Prostate gland (tissue), 2 donors: ENCODE measurements around the gene SPATS1.

Experiments used
- POLR2A ChIP-seq: fragments of 450-650 bp; IDR thresholded peaks from one replicate; pipeline ENCODE4 v1.6.1; 2016; ENCODE audit warnings: antibody characterized with exemption, mild to moderate bottlenecking
- POLR2AphosphoS5 ChIP-seq: sonication (generic); formaldehyde crosslinking; IDR thresholded peaks from one replicate; pipeline ENCODE4 v1.6.1; 2017; ENCODE audit warnings: antibody characterized with exemption
- TF ChIP-seq, protein P1 (sequence below), 4 experiments: fragments of 200-600 bp in 2 of 4; fragments of 450-650 bp in 2 of 4; sonication (generic) in 2 of 4; IDR thresholded peaks; 1 replicate in 3 of 4; 2 replicates in 1 of 4; pipeline ENCODE4 v1.5.1; 2016 to 2019; ENCODE audit warnings: antibody characterized with exemption in 4 of 4, mild to moderate bottlenecking in 2 of 4, moderate library complexity in 2 of 4

DNA sequence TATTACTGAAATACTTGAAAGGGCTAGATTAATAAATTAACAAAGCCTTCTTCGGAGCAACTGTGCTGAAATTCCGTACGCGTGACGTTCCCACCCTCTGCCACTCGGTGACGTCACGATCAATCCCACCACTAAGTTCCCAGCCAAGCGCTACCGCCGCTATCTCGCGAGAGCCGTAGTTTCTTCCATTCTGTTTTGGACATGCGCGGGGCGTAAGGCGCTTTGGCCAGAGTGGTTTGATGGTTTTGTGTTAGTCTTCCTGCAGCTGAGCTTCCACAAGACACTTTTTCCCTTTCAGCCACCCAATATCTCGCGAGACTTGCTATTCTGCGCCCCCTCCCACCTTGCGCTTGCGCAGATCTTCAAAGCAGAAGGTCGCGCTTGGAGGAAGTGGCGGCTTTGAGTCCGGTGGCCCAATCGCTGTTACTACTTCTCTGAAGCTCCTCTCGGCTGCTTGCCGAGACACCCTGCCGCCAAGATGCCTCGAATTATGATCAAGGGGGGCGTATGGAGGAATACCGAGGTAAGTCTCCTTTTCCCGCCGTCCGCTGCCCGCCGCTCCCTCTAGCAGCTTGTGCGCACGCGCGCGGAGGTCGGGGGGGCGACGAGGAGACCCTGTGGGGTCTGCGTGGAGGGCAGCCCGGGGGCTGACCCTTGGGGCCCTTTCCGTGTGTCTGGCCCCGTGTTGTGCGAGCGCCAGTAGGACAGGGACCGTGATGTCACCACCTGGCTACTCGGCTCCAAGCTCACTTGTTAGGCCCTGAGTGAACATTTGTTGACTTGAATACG, 45.1 kb downstream of the SPATS1 start, which contains the start of gene CDC5L:
- TF ChIP-seq, protein P1, sequence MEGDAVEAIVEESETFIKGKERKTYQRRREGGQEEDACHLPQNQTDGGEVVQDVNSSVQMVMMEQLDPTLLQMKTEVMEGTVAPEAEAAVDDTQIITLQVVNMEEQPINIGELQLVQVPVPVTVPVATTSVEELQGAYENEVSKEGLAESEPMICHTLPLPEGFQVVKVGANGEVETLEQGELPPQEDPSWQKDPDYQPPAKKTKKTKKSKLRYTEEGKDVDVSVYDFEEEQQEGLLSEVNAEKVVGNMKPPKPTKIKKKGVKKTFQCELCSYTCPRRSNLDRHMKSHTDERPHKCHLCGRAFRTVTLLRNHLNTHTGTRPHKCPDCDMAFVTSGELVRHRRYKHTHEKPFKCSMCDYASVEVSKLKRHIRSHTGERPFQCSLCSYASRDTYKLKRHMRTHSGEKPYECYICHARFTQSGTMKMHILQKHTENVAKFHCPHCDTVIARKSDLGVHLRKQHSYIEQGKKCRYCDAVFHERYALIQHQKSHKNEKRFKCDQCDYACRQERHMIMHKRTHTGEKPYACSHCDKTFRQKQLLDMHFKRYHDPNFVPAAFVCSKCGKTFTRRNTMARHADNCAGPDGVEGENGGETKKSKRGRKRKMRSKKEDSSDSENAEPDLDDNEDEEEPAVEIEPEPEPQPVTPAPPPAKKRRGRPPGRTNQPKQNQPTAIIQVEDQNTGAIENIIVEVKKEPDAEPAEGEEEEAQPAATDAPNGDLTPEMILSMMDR (IDR thresholded peaks at IDR 0.05) = peak in 2 of 4 experiments; percentile 10
- TF ChIP-seq POLR2AphosphoS5 (peak; percentile 96), POLR2A (peak; percentile 88)
